B cell (primary cell): ENCODE measurements around the gene WWTR1. TPM values are rescaled to one million over a fixed set of nuclear protein-coding genes. Genes with fewer than 3 reads are reported as not detected.

Experiments used
- ATAC-seq: fragments of 200-7000 bp; cut with Tn5 transposase; one replicate; pipeline ENCODE4 v1.10.0; 2021; ENCODE audit warnings: low read depth, mild to moderate bottlenecking, moderate number of reproducible peaks, moderate library complexity
- CTCF ChIA-PET: fragments of 350-600 bp; sonication (Branson Sonifier 250); formaldehyde crosslinking; loops from one replicate; lab custom pipeline; 2021; ENCODE audit warnings: antibody characterized with exemption, inconsistent platforms; lab: Charles Lee
- POLR2A ChIA-PET: fragments of 350-600 bp; sonication (Branson Sonifier 250); formaldehyde crosslinking; loops from one replicate; lab custom pipeline; 2021; ENCODE audit warnings: antibody characterized with exemption; lab: Charles Lee
- DNase-seq: peaks from one replicate; pipeline ENCODE4 v3.0.0; 2013
- H2AFZ ChIP-seq: 2 replicates; pipeline ENCODE4 v1.6.1; 2012; ENCODE audit warnings: mild to moderate bottlenecking, low read depth, low read length; ENCODE audit not compliant: insufficient read depth, poor library complexity, severe bottlenecking
- H3K27ac ChIP-seq, 2 donors: 1 replicate in 1 of 2; 2 replicates in 1 of 2; pipeline ENCODE4 v1.5.1; 2012 to 2013; ENCODE audit warnings: low read length in 2 of 2, mild to moderate bottlenecking in 2 of 2, moderate library complexity in 1 of 2
- H3K27me3 ChIP-seq, 4 experiments: fragments of 200-600 bp in 1 of 4; sonication (generic) in 1 of 4; replicated peaks in 1 of 4; 1 replicate in 2 of 4; 2 replicates in 2 of 4; pipeline versions ENCODE4 v1.6.1 to v1.7.0; 2013 to 2016; ENCODE audit warnings: low read length in 3 of 4, mild to moderate bottlenecking in 2 of 4, mixed read lengths in 1 of 4, moderate library complexity in 1 of 4; ENCODE audit not compliant: insufficient read depth in 4 of 4, control insufficient read depth in 3 of 4; ENCODE audit errors: control extremely low read depth in 1 of 4
- H3K36me3 ChIP-seq, 2 experiments: replicated peaks in 1 of 2; 1 replicate in 1 of 2; 2 replicates in 1 of 2; pipeline versions ENCODE4 v1.6.1 to v1.7.1; 2013; ENCODE audit warnings: low read length in 1 of 2; ENCODE audit not compliant: insufficient read depth in 2 of 2, control insufficient read depth in 1 of 2; ENCODE audit errors: control extremely low read depth in 1 of 2, extremely low read depth in 1 of 2
- H3K4me1 ChIP-seq, 2 donors: fragments of 200-600 bp in 1 of 2; sonication (generic) in 1 of 2; 1 replicate in 1 of 2; 2 replicates in 1 of 2; pipeline versions ENCODE4 v1.5.1 to v1.6.1; 2013 to 2017; ENCODE audit warnings: low read length in 2 of 2; ENCODE audit not compliant: control insufficient read depth in 2 of 2, insufficient read depth in 2 of 2
- H3K4me2 ChIP-seq: replicated peaks from 2 replicates; pipeline ENCODE3; 2012; ENCODE audit warnings: mild to moderate bottlenecking, low read depth, low read length; ENCODE audit not compliant: poor library complexity, severe bottlenecking
- H3K4me3 ChIP-seq, 5 experiments: fragments of 200-600 bp in 1 of 5; sonication (generic) in 1 of 5; 1 replicate in 3 of 5; 2 replicates in 2 of 5; pipeline versions ENCODE4 v1.5.1 to v1.7.0; 2011 to 2016; ENCODE audit warnings: low read length in 4 of 5, mild to moderate bottlenecking in 4 of 5, low read depth in 2 of 5, control low read depth in 1 of 5, moderate library complexity in 1 of 5; ENCODE audit not compliant: insufficient read depth in 1 of 5; ENCODE audit errors: control extremely low read depth in 1 of 5, extremely low read depth in 1 of 5
- H3K79me2 ChIP-seq: fragments of 200-600 bp; sonication (generic); one replicate; pipeline ENCODE4 v1.6.0; 2016; ENCODE audit warnings: low read length; ENCODE audit not compliant: control insufficient read depth, insufficient read depth
- H3K9ac ChIP-seq: fragments of 200-600 bp; sonication (generic); 2 replicates; pipeline ENCODE4 v1.6.1; 2017; ENCODE audit warnings: mild to moderate bottlenecking, low read length, moderate library complexity
- H3K9me3 ChIP-seq, 3 donors: one replicate each; pipeline versions ENCODE4 v1.6.1 to v1.7.1; 2013; ENCODE audit warnings: low read length in 2 of 3; ENCODE audit not compliant: control insufficient read depth in 2 of 3, insufficient read depth in 1 of 3; ENCODE audit errors: control extremely low read depth in 1 of 3
- H4K20me1 ChIP-seq: 2 replicates; pipeline ENCODE4 v1.6.0; 2012; ENCODE audit warnings: mild to moderate bottlenecking, low read length; ENCODE audit not compliant: insufficient read depth, control insufficient read depth, poor library complexity, severe bottlenecking
- H3K27ac Mint-ChIP-seq: one replicate; pipeline ENCODE4 v1.8.0; 2021; ENCODE audit warnings: mixed read lengths
- H3K27me3 Mint-ChIP-seq: one replicate; pipeline ENCODE4 v1.8.0; 2021; ENCODE audit warnings: mixed read lengths
- H3K4me1 Mint-ChIP-seq: one replicate; pipeline ENCODE4 v1.8.0; 2021; ENCODE audit warnings: mixed read lengths
- H3K4me3 Mint-ChIP-seq: one replicate; pipeline ENCODE4 v1.8.0; 2021; ENCODE audit warnings: mixed read lengths
- H3K9me3 Mint-ChIP-seq: one replicate; pipeline ENCODE4 v1.8.0; 2022; ENCODE audit warnings: mixed read lengths; ENCODE audit not compliant: insufficient read depth
- CTCF ChIP-seq: fragments of 200-600 bp; IDR thresholded peaks from one replicate; pipeline ENCODE4 v1.8.0; 2022; ENCODE audit warnings: antibody characterized with exemption, mild to moderate bottlenecking
- EZH2 ChIP-seq: IDR thresholded peaks from 2 replicates; pipeline ENCODE4 v1.6.1; 2012; ENCODE audit warnings: borderline replicate concordance, low read depth, mild to moderate bottlenecking, moderate library complexity, low read length; ENCODE audit not compliant: insufficient read depth, poor library complexity, severe bottlenecking
- WGBS: methylation state at CpG from one replicate; pipeline ENCODE4 v1.1.5; 2013; ENCODE audit warnings: missing lambda C conversion rate; ENCODE audit not compliant: insufficient coverage; 5-methylcytosine and 5-hydroxymethylcytosine counted together
- intact Hi-C: fragments of 100-400 bp; cut with micrococcal nuclease; formaldehyde crosslinking; loops from one replicate; pipeline ENCODE4 v1.10.0; 2022
- polyA minus RNA-seq: library from RNA; depleted of rRNA, polyadenylated mRNA; stranded (reverse); fragments of >200 nt; gene quantifications from 2 replicates; pipeline ENCODE4 v1.2.3, GENCODE V29; 2012
- polyA plus RNA-seq: library from polyadenylated mRNA; depleted of rRNA; stranded (reverse); fragments of >200 nt; gene quantifications from 2 replicates; pipeline ENCODE4 v1.2.3, GENCODE V29; 2012
- total RNA-seq, 2 donors: library from RNA; stranded (reverse); fragments of 120-200 nt in 1 of 2; gene quantifications; 1 replicate in 1 of 2; 2 replicates in 1 of 2; pipeline versions ENCODE4 v1.2.3 to v1.2.4, GENCODE V29; 2013 to 2022

WWTR1 gene
- total RNA-seq = 0.92 and 2.3 TPM in 2 replicates
- total RNA-seq (2013) = 1.1 TPM
- polyA plus RNA-seq = 0.42 and 0.79 TPM in 2 replicates
- polyA minus RNA-seq = 1.3 and 1.6 TPM in 2 replicates

- Histone ChIP-seq H3K27ac (peak within 1 kb of the TSS in 1 of 2 donors; percentile 43), H3K79me2 (no peaks in the 10 kb centered on the region), H4K20me1 (no peaks in the 10 kb centered on the region), H3K27me3 (peaks cover 0 to 47% (median 15%) of the 10 kb centered on the region in 4 experiments), H3K4me3 (peak within 1 kb of the TSS; percentile 28 to 77 (median 63)), H3K4me1 (peaks cover 21 to 22% of the 10 kb centered on the region in 2 donors), H2AFZ (peak within 1 kb of the TSS; percentile 92), H3K36me3 (no peaks in the 10 kb centered on the region), H3K4me2 (peak within 1 kb of the TSS; percentile 96), H3K9me3 (peaks cover 0 to 3% (median 0%) of the 10 kb centered on the region in 3 donors), H3K9ac (peak within 1 kb of the TSS; percentile 75)
- H3K4me3 Mint-ChIP-seq = peak within 1 kb of the TSS; percentile 92
- no peaks in the 10 kb centered on the region for H3K9me3 Mint-ChIP-seq
- DNase-seq (peak; percentile 41), ATAC-seq (peak; percentile 53)
- peaks cover 57% of the 10 kb centered on the region for H3K27me3 Mint-ChIP-seq
- ChIA-PET POLR2A (no interaction called here), CTCF (interaction anchor here (1.0 to 1.1 kb wide), 2 partner anchors 89 to 90 kb away, joined by 3 read pairs; no protein-coding TSS in a partner anchor)
- WGBS = 2% methylated on average over 40 of the region's 52 CpGs
- H3K27ac Mint-ChIP-seq = peak within 1 kb of the TSS; percentile 62
- intact Hi-C loops = no loop called here
- TF ChIP-seq CTCF = no peak
- TF ChIP-seq EZH2 = no peak
- H3K4me1 Mint-ChIP-seq = peaks cover 14% of the 10 kb centered on the region
These were observed at the start of gene WWTR1 for GRCh38 chr3:149657926-149658743. Gene WWTR1 (minus strand): TSS chr3:149658025. CDS start chr3:149657306, 719 bp downstream.

DNA sequence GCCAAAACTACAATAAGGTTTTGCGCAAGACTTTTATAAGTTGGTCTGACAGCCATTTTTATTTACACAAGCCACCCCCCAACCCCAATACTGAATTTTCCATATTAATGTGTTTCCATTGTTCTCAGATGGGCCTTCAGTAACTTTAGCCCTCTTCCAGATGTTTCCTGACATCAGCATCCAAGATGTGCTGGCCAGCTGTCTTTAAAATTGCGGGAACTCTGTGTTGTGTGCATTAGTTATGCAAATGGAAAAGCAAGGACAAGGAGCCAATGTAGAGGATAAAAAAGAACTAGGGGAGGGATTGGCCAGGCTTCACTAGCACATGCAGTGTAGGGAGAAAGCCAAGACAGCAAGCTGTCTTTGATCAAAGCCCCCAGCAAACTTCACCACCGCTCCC lies 49.1 kb upstream of the WWTR1 start:
- ATAC-seq (no peak), DNase-seq (no peak)
- Histone ChIP-seq H3K4me1 (no peaks in the 10 kb centered on the region), H3K27ac (no peak overlapping the region), H3K9ac (no peak overlapping the region), H3K79me2 (no peaks in the 10 kb centered on the region), H4K20me1 (no peaks in the 10 kb centered on the region), H3K9me3 (no peaks in the 10 kb centered on the region), H3K4me2 (no peak overlapping the region), H3K36me3 (no peaks in the 10 kb centered on the region), H2AFZ (no peak overlapping the region), H3K4me3 (no peak overlapping the region), H3K27me3 (no peaks in the 10 kb centered on the region)
- ChIA-PET CTCF (no interaction called here), POLR2A (no interaction called here)
- no peaks in the 10 kb centered on the region for H3K9me3 Mint-ChIP-seq
- H3K4me3 Mint-ChIP-seq = no peak overlapping the region
- no peak overlapping the region for H3K27ac Mint-ChIP-seq
- TF ChIP-seq EZH2 = no peak
- TF ChIP-seq CTCF = no peak
- peaks cover 1% of the 10 kb centered on the region for H3K4me1 Mint-ChIP-seq
- intact Hi-C loops = no loop called here
- 90% methylated on average over 2 of the region's 3 CpGs for WGBS
- no peaks in the 10 kb centered on the region for H3K27me3 Mint-ChIP-seq
